Activated CD4-positive, alpha-beta T cell treated with anti-CD3 and anti-CD28 coated beads, Interleukin-2, amount 50 U/mL, for 1 hour (primary cell): ENCODE results near the gene PPIC.

ENCODE experiments used
- DNase-seq: peaks from one replicate; pipeline ENCODE4 v3.0.0-alpha.2; 2020

PPIC gene

GRCh38 chr5:123036391-123037103 is at the start of gene PPIC:
PPIC (minus strand) TSS chr5:123036725; CDS start chr5:123036625, 100 bp downstream.
- DNase-seq = no peak

- no peak for DNase-seq
Measured at GRCh38 chr5:123085638-123086286, 49.2 kb upstream of the PPIC start.

GRCh38 chr5:123084730-123085605 is 48.4 kb upstream of the PPIC start:
- no peak for DNase-seq

GRCh38 chr5:123083298-123083697 is 46.8 kb upstream of the PPIC start:
- DNase-seq = no peak

- DNase-seq = no peak
Measured at GRCh38 chr5:123080215-123080614, 43.7 kb upstream of the PPIC start.

- DNase-seq = no peak
Measured at GRCh38 chr5:123075521-123076163, 39.1 kb upstream of the PPIC start.

GRCh38 chr5:123068368-123068938 is 31.9 kb upstream of the PPIC start:
- DNase-seq = no peak

GRCh38 chr5:123066016-123066415 is 29.5 kb upstream of the PPIC start:
- DNase-seq = no peak

- no peak for DNase-seq
Measured at GRCh38 chr5:123059455-123059854, 22.9 kb upstream of the PPIC start.

- no peak for DNase-seq
Measured at GRCh38 chr5:123051206-123051605, 14.7 kb upstream of the PPIC start.

GRCh38 chr5:123047706-123048105 is 11.2 kb upstream of the PPIC start:
- DNase-seq = no peak

GRCh38 chr5:123046222-123046621 is 9.7 kb upstream of the PPIC start:
- DNase-seq = no peak

GRCh38 chr5:123044926-123045617 is 8.5 kb upstream of the PPIC start:
- DNase-seq = no peak

GRCh38 chr5:123039673-123040072 is 3.1 kb upstream of the PPIC start:
- no peak for DNase-seq

- DNase-seq = no peak
Measured at GRCh38 chr5:123037104-123037418, 536 bp upstream of the PPIC start.

- no peak for DNase-seq
Measured at GRCh38 chr5:123035918-123036390, 571 bp downstream of the PPIC start.

GRCh38 chr5:123035360-123035917 is 1.1 kb downstream of the PPIC start:
- DNase-seq = no peak

- no peak for DNase-seq
Measured at GRCh38 chr5:123033157-123033671, 3.3 kb downstream of the PPIC start.

- no peak for DNase-seq
Measured at GRCh38 chr5:123028222-123028621, 8.3 kb downstream of the PPIC start.

GRCh38 chr5:123014689-123015088 is 21.8 kb downstream of the PPIC start:
- DNase-seq = no peak

GRCh38 chr5:123012321-123012720 is 24.2 kb downstream of the PPIC start:
- DNase-seq = no peak

GRCh38 chr5:123007754-123008153 is 28.8 kb downstream of the PPIC start:
- DNase-seq = no peak
